Measurements from ENCODE around the gene NPHP3.
A peak's percentile ranks its signal among the peaks of the same experiment; 100 is the strongest.
"Not testable (repeated sequence)": the region's sequence is repeated elsewhere in the genome, so short reads cannot be mapped to it uniquely, and the experiment has no call there.

The NPHP3 gene, protein sequence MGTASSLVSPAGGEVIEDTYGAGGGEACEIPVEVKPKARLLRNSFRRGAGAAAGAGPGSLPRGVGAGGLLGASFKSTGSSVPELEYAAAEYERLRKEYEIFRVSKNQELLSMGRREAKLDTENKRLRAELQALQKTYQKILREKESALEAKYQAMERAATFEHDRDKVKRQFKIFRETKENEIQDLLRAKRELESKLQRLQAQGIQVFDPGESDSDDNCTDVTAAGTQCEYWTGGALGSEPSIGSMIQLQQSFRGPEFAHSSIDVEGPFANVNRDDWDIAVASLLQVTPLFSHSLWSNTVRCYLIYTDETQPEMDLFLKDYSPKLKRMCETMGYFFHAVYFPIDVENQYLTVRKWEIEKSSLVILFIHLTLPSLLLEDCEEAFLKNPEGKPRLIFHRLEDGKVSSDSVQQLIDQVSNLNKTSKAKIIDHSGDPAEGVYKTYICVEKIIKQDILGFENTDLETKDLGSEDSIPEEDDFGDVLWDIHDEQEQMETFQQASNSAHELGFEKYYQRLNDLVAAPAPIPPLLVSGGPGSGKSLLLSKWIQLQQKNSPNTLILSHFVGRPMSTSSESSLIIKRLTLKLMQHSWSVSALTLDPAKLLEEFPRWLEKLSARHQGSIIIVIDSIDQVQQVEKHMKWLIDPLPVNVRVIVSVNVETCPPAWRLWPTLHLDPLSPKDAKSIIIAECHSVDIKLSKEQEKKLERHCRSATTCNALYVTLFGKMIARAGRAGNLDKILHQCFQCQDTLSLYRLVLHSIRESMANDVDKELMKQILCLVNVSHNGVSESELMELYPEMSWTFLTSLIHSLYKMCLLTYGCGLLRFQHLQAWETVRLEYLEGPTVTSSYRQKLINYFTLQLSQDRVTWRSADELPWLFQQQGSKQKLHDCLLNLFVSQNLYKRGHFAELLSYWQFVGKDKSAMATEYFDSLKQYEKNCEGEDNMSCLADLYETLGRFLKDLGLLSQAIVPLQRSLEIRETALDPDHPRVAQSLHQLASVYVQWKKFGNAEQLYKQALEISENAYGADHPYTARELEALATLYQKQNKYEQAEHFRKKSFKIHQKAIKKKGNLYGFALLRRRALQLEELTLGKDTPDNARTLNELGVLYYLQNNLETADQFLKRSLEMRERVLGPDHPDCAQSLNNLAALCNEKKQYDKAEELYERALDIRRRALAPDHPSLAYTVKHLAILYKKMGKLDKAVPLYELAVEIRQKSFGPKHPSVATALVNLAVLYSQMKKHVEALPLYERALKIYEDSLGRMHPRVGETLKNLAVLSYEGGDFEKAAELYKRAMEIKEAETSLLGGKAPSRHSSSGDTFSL (N-terminal part only)

DNA sequence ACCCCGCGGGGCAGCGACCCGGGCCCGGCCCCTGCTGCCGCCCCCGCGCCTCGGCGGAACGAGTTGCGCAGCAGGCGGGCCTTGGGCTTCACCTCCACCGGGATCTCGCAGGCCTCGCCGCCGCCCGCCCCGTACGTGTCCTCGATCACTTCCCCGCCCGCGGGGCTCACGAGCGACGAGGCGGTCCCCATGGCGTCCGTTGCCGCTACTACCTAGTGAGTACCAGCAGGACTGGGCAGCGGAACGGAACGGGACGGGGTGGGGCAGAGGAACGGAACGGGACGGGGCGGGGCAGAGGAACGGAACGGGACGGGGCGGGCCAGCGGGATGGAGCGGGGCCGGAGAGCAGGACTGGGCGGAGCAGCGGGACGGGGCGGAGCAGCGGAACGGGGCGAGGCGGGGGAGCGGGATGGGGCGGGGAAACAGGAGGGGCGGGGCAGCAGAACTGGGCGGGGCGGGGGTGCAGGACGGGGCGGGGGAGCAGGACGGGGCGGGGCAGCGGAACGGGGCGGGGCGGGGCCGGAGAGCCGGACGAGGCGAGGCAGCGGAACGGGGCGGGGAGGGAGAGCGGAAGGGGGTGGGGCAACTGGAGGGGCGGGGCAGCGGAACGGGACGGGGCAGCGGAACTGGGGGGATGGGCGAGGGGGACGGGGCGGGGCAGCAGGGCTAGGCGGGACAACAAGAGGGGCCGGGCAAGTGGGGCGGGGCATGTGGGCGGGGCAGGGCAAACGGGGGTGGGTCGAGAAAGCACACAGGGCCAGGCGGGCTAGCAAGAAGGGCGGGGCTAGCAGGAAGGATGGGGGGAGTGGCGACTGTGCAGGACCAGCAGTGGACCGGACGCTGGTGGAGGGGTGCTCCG is at the start of gene NPHP3:
Gene NPHP3 (minus strand): TSS at position 245 of the 859 bp plus-strand sequence. CDS start 54 bp downstream, at position 191.
- DNase-seq (ENCODE audit: low read depth, low spot score), result peak; percentile 90

DNA sequence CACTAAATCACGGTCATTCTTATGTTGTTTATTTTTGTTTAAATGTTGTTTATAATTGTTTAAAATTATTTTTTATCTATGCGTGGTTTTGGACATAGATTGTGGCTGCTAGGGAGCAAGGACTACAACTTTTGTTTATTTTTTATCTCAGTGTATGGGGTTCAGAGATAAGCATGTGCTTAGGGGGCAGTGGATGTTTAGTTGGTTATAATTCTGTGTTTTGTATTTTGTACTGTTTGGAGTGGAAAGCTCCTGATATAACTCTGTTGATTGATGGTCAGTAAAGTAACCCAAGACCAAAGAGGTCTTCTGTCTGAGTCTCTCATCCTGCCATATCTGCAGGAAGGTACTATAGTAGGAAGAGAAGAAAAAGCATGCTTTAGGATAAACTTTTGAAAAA is 36.5 kb upstream of the NPHP3 start:
- DNase-seq (ENCODE audit: low read depth, low spot score), result no peak

DNA sequence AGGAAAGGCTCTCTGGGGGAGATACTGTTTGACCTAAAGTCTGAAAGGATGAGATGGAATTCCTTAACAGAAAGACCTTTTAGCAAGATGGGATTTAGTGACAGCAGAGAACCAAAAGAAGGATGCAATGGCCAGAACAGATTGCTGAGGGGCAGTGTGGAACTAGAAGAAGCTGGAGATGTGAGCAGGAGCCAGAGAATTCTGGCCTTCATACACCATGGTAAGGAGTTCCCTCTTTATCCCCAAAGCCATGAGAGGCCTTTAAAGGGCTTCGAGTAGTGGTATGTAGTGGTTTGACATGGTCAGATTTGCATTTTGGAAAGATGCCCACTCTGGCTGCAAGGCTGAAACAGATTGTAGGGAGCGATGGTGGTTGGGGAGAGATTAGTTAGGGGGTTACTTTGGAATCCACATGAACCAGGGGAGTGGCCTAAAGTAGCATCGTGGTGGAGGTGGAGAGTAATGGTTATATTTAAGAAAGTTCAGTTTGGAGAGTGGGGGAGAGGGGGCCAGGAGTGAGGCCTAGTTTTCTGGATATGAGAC is 34.0 kb upstream of the NPHP3 start:
- DNase-seq (ENCODE audit: low read depth, low spot score), result no peak

DNA sequence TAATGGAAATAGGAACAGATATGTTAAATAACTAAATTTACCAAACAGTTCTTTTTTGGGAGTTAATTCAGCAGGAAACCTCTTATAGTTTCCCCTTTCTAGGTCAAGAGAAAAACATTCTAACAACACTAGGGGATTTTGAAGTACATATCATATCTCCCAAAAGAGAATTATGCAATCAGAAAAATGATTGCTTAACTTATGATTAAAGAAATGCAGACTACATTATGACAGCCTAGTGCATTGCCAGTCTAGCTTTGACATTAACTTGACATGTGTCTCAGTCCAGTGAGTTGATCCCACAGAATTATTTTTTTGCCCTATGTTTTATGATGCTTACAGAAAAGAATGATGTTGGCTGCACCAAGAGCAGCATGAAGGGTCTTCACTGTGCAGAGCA is 31.7 kb upstream of the NPHP3 start:
- DNase-seq (ENCODE audit: low read depth, low spot score), result no peak

DNA sequence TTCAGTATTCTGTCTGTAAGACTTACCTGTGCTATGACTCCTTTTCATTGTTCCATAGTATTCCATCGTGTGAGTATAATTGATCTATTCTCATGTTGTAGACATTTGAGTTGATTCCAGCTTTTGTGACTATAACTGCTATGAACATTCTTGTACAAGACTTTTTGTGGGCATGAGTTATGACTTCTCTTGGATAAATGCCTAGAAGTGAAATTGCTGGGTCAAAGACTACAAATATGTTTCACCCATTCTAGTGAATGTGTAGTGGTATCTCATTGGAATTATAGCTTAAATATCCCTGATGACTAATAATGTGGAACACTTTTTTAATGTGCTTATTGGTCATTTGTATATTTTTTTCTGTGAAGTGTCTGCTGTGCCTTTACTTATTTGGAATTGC is 27.6 kb upstream of the NPHP3 start:
- no peak for DNase-seq (ENCODE audit: low read depth, low spot score)

DNA sequence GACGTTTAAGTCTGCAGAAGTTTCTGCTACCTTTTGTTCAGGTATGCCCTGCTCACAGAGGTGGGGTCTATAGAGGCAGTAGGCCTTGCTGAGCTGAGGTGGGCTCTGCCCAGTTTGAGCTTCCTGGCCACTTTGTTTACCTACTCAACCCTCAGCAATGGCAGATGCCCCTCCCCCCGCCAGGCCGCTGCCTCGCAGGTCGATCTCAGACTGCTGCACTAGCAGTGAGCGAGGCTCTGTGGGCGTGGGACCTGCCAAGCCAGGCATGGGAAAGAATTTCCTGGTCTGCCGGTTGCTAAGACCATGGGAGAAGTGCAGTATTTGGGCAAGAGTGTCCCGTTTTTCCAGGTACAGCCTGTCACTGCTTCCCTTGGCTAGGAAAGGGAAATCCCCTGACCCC is 24.5 kb upstream of the NPHP3 start:
- not testable (repeated sequence) for DNase-seq (ENCODE audit: low read depth, low spot score)

DNA sequence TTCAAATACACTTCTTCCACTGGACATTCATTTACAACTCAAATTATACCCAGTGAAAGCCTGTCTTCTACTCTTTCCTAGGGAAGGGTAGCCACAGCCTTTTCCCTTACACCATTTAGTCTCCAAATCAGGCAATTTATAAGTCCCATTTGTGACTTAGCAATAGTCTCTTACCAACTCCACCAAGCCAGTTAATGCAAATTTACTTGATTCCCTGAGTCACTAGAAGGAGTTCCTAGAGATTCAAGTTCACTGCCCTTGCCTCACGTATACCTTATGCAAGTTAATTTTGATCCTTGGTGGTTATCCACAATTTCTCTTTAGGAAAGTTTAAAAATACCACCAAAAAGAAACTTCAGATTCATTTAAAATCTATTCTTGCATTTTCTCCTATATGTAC is 16.1 kb upstream of the NPHP3 start:
- DNase-seq (ENCODE audit: low read depth, low spot score), result no peak

DNA sequence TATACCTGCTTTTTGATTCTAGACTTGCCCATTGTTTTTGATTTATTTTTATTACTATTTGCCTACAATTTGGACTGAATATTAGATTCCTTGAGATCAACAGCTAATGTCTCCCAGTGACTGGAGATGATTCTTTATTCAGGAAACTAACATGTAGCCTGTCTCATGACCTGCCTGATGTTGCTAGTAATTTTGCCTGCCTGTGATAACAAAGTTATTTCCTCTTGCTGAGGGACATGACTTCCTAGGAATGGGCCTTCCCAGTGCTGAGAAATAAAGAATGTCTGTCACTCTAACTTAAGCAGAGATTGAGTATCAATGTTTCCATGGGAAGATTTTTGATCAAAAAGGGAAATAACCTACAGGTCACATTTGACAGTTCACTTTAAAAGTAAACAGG is 13.4 kb upstream of the NPHP3 start:
- DNase-seq (ENCODE audit: low read depth, low spot score), result no peak

DNA sequence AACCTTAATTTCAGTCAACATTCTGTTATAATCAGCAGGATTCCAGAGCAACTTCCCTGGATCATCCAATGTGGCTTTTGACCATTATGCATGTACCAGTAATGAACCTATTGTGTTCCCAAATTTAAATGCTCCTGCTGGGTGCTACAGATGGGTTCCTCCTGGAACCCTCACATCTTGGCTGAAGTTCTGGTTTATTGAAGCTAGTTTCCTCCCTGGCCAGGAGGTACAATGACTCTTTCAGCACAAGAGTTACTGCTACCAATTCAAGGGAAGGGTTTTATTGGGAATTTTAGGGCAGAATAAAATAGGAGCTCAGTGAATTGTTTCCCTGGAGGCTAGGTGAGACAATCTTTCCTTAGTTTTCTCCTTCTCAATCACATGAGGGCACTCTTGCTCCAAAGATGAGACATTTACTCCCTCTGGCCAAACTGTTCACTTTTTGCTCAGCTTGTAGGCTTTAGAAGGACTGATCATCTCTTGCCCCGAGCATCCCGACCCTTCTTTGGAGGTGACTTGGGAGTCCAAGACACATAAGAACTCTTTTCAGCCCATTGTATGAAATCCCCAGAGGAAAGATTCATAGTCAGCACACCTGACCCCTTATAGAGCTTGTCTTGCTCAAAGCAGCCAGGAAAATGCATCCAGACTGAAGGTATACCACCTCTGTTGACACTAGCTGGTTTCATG is 8.8 kb upstream of the NPHP3 start:
- DNase-seq (ENCODE audit: low read depth, low spot score), result peak; percentile 31

DNA sequence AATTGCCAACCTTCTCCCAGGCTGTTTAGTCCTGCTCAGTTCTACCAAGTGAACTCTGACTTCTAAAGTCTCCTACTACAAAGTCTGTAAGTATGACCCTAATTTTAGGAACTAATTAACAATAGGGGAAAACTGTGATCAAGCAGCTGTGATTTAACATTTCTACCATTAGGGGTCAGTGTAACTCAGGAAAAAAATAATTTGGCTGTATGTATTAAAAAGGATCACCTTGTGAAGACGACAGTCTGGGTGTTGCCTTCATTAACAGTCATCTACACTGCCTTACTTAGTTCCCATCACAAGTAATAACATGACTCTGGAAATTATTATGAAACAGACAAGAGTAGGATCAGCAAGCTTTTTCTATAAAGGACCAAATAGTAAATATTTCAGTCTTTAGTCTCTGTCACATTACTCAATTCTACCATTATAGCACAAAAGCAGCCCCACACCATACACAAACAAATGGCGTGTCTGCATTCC is 4.2 kb upstream of the NPHP3 start:
- DNase-seq (ENCODE audit: low read depth, low spot score), result no peak

DNA sequence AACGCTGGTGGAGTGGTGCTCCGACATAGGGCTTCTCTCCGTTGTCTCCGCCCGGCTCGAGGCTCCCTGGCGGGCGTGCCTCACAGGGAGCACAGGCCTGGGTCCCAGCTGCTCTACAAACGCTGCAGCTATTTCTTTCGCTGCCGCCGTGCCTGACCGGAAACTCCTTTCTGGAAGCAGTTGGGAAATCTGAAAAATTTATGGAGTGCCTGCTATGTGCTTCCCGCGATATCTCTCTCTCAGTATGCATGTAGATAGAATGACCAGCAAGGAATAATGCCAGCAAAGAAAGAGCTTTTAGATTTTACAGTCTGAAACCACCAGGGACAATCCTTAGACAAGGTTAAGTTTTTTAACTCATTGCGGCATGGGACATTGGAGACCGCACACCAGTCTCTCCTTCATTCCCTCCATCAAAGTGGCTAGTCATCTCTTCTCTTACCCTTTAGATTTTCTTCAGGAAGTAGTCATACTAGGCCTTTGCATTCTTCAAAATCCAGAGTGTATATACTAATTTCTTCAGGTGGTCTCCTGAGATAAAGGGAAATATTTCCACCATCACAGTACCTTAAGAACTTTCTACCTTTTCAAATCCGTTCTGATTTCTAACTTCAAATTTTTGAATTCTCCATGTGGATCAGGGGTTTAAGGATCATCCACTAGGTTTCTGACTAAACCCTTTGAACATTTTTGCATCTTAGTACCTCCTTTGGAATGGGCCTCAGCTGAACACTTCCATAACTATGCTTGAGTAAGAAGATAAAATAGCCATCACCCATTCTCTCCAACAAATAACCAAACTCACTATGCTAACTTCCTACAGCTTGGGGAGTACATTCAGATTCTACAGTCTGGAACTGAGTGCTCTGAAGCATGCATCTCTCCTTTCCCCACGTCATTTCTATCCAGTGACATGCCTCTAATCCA is 1.1 kb upstream of the NPHP3 start:
- no peak for DNase-seq (ENCODE audit: low read depth, low spot score)

DNA sequence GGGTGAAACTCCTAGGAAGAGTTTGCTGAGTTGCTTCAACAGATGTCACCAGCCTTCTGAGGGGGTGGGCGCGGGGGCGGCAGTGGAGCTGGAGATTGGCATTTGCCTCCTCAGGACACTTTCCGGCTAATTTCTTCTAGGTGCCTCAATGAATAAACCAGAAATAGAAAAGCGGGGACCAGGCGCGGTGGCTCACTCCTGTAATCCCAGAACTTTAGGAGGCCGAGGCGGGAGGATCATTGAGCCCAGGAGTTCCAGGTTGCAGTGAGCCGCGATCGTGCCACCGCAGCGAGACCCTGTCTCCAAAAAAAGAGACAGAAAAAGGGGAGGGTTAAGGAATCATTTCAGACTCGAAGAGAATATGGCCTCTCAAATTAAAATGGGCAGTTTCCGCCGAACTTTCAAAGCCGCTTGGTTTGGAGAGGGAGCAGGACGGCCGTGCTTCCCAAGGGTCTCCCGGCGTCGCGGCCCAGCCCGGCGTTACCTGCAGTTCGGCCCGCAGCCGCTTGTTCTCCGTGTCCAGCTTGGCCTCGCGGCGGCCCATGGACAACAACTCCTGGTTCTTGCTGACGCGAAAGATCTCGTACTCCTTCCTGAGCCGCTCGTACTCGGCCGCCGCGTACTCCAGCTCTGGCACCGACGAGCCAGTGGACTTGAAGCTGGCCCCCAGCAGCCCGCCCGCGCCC is 587 bp downstream of the NPHP3 start:
- DNase-seq (ENCODE audit: low read depth, low spot score), result peak; percentile 43

DNA sequence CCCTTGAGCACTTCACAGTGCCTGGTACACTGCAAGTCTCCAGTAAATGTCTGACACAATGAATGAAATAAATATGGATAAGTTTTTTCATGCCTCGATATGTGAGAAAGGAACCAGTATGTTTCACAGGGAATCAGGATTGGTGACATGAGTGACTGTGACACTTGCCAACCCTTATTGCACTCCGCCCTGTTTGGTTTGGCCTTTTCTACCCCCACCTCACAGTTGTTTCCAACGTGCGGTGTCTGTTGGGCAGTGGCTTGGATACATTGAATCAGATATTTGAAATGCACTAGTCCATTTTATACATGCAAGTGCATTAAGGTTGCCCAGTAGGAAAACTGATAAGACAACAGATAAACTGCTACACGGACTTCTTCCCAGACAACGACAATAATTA is 2.0 kb downstream of the NPHP3 start:
- DNase-seq (ENCODE audit: low read depth, low spot score), result no peak

DNA sequence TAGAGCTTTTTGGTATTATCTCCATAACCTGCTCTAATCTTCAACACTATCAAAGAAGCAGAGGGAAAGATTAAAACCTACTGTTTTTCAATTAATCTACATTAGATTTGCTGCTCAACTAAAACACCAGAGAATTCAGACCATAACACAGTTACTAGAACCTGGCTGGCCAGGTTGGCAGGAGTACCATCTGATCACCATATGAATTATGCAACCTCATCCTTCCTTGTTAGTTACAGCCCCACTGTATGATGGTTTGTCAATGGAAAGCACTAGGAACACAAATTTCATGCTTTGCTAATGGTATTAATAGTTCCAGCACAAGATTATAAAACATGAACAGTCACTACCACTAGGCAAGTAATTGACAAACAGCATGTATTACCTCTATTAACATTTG is 5.8 kb downstream of the NPHP3 start:
- DNase-seq (ENCODE audit: low read depth, low spot score), result no peak

DNA sequence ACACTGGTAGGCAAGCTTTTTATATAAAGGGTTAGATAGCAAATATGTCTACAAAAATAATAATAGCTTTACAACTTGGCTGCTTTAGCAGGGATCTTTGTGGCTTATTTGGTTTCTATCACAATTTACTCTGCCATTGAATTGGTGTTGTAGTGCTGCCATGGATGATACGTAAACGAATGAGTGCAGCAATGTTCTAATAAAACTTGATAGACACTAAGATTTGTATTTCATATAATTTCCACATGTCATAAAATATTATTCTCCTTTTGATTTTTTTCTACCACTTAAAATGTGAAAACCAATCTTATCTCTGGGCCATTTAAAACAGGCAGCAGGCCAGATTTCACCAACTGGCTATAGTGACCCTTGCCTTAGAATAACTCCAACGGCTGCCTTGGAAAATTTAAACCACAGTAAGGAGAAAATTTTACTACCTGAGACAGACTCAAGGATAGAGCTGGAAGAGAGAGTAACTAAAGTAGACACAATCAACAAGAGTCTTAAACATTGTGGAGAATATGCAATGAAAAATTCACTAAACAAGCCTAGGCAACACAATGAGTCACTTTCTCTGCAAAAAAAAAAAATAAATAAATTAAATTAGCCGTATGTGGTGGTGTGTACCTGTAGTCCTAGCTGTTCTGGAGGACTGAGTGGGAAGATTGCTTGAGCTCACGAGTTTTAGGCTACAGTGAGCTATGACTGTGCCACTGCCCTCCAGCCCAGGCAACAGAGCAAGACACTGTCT is 8.1 kb downstream of the NPHP3 start:
- no peak for DNase-seq (ENCODE audit: low read depth, low spot score)

DNA sequence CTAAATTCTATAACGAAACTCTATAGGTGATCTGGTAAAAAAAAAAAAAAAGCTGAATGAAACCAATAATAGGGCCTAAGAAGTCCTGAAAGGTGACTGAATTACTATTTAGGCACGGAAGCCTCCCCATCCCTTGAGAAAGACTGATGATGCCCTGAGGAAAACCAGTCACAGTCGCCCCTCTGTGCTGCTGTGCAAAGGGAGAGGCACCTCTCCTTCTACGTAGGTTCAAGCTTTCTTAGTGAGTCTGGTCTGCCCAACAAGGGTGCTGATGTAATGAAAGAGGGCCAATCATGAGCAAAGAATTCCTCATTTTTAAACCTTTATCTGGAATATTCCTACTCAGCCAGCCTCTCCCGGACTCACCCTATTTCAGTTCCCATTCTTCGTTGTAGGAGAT is 11.9 kb downstream of the NPHP3 start:
- DNase-seq (ENCODE audit: low read depth, low spot score), result no peak

DNA sequence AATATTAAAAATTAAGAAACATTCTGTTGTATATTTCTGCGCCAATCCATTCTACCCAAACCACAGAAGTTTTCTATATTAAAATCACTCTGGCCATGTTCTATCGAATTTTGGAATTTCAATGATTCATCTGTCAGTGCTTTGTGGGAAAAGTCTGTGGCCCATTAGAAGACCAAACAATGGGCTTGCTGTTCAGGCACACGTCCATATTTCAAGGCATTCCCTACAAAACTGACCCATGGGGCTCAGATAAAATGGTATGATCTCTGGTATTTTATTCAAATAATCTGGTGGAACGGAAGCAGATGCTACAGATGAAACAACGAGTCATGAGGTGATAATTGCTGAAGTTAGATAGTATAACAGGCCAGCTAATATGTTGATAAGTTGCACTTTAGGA is 12.4 kb downstream of the NPHP3 start:
- no peak for DNase-seq (ENCODE audit: low read depth, low spot score)

All from smooth muscle cell of the brain vasculature (primary cell).